GM12874 (cell line): Measurements from ENCODE around the gene DES.

Experiments used
- CTCF ChIP-seq: IDR thresholded peaks from 2 replicates; pipeline ENCODE4 v1.5.1; 2011; ENCODE audit warnings: low read depth, mild to moderate bottlenecking, control low read depth, low read length, moderate library complexity; ENCODE audit not compliant: insufficient read depth

DES gene

DNA sequence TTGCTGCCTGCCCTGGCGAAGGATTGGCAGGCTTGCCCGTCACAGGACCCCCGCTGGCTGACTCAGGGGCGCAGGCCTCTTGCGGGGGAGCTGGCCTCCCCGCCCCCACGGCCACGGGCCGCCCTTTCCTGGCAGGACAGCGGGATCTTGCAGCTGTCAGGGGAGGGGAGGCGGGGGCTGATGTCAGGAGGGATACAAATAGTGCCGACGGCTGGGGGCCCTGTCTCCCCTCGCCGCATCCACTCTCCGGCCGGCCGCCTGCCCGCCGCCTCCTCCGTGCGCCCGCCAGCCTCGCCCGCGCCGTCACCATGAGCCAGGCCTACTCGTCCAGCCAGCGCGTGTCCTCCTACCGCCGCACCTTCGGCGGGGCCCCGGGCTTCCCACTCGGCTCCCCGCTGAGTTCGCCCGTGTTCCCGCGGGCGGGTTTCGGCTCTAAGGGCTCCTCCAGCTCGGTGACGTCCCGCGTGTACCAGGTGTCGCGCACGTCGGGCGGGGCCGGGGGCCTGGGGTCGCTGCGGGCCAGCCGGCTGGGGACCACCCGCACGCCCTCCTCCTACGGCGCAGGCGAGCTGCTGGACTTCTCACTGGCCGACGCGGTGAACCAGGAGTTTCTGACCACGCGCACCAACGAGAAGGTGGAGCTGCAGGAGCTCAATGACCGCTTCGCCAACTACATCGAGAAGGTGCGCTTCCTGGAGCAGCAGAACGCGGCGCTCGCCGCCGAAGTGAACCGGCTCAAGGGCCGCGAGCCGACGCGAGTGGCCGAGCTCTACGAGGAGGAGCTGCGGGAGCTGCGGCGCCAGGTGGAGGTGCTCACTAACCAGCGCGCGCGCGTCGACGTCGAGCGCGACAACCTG is at the start of gene DES:
TSS of gene DES (plus strand) at position 223 of the 857 bp plus-strand sequence. CDS start at position 309, 86 bp downstream.
- TF ChIP-seq CTCF = no peak

- no peak for TF ChIP-seq CTCF
These were observed 49.4 kb upstream of the DES start for GRCh38 chr2:219368690-219369191.

DNA sequence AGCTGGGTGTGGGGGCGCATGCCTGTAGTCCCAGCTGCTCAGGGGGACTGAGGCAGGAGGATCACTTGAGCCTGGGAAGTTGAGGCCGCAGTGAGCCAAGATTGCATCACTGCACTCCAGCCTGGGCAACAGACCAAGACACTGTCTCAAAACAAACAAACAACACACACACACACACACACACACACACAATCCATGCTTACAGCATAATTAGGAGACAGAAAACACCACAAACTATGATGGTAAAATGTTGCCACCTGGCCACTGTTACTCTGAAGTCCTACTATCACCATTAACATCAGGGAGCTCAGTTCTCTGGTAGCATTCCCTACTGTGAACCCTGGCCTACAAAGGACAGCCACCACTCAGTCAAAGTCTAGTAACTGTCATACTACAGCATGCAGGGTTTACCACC is 48.7 kb upstream of the DES start:
- no peak for TF ChIP-seq CTCF

GRCh38 chr2:219378163-219378851 is 39.9 kb upstream of the DES start:
- no peak for TF ChIP-seq CTCF

GRCh38 chr2:219380926-219381325 is 37.3 kb upstream of the DES start:
- TF ChIP-seq CTCF = no peak

DNA sequence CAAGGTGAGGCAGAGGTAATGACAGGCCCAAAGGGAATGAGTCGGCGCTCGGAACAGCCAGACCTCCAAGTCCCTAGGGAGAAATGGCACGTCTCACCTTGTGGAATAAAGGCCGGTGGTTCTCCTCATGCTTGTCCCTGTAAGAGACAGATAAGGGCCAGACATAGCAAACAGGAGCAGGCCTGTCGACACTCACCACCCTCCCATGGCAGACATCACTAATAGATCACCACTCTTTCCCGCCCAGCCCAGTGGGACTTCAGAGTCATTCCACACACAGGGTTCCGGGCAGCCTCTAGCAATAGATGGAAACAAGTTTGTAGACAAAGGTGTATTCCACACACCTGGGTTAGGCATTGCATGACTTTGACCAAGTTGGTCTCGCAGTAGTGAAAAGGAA is 36.7 kb upstream of the DES start:
- TF ChIP-seq CTCF = no peak

GRCh38 chr2:219384083-219384713 is 34.0 kb upstream of the DES start:
- TF ChIP-seq CTCF = no peak
